IPS-20b (cell line): ENCODE data around the gene CROCC2.

Source experiments
- H3K27ac ChIP-seq: one replicate; pipeline ENCODE4 v1.5.1; 2013; ENCODE audit warnings: low read length
- H3K27me3 ChIP-seq: 2 replicates; pipeline ENCODE4 v1.6.1; 2013; ENCODE audit warnings: mild to moderate bottlenecking, low read length, inconsistent platforms; ENCODE audit not compliant: insufficient read depth
- H3K36me3 ChIP-seq: 2 replicates; pipeline ENCODE4 v1.6.1; 2013; ENCODE audit warnings: low read depth, mild to moderate bottlenecking, inconsistent platforms, low read length, moderate library complexity; ENCODE audit not compliant: insufficient read depth
- H3K4me1 ChIP-seq: 2 replicates; pipeline ENCODE4 v1.6.1; 2013; ENCODE audit warnings: mild to moderate bottlenecking, control low read depth, inconsistent platforms, low read length, moderate library complexity; ENCODE audit not compliant: insufficient read depth
- H3K4me3 ChIP-seq: 2 replicates; pipeline ENCODE4 v1.5.1; 2013; ENCODE audit warnings: mild to moderate bottlenecking, low read length, inconsistent platforms
- H3K9ac ChIP-seq: 2 replicates; pipeline ENCODE4 v1.6.1; 2013; ENCODE audit warnings: low read depth, mild to moderate bottlenecking, inconsistent platforms, low read length, moderate library complexity
- H3K9me3 ChIP-seq: 2 replicates; pipeline ENCODE4 v1.6.1; 2013; ENCODE audit warnings: mild to moderate bottlenecking, low read depth, low read length, inconsistent platforms; ENCODE audit not compliant: insufficient read depth

CROCC2 gene

GRCh38 chr2:240983361-240983995 is 77.3 kb downstream of the CROCC2 start:
- H3K4me1 ChIP-seq, result no peaks in the 10 kb centered on the region
- H3K27me3 ChIP-seq, result peaks cover 27% of the 10 kb centered on the region
- no peak overlapping the region for H3K9ac ChIP-seq
- H3K9me3 ChIP-seq, result no peaks in the 10 kb centered on the region
- H3K4me3 ChIP-seq, result peak overlapping the region; percentile 49; the same call in 1 of the 2 replicates
- H3K36me3 ChIP-seq, result no peaks in the 10 kb centered on the region
- no peak overlapping the region for H3K27ac ChIP-seq

GRCh38 chr2:240983996-240984498 is 77.9 kb downstream of the CROCC2 start:
- H3K9ac ChIP-seq, result no peak overlapping the region
- no peaks in the 10 kb centered on the region for H3K36me3 ChIP-seq
- peaks cover 27% of the 10 kb centered on the region for H3K27me3 ChIP-seq
- H3K4me1 ChIP-seq, result no peaks in the 10 kb centered on the region
- no peaks in the 10 kb centered on the region for H3K9me3 ChIP-seq
- no peak overlapping the region for H3K4me3 ChIP-seq
- no peak overlapping the region for H3K27ac ChIP-seq

GRCh38 chr2:240985881-240986786 is 80.0 kb downstream of the CROCC2 start:
- H3K4me1 ChIP-seq, result no peaks in the 10 kb centered on the region
- H3K36me3 ChIP-seq, result no peaks in the 10 kb centered on the region
- no peak overlapping the region for H3K9ac ChIP-seq
- peaks cover 27% of the 10 kb centered on the region for H3K27me3 ChIP-seq
- H3K27ac ChIP-seq, result no peak overlapping the region
- no peaks in the 10 kb centered on the region for H3K9me3 ChIP-seq
- no peak overlapping the region for H3K4me3 ChIP-seq

GRCh38 chr2:240986787-240987411 is 80.8 kb downstream of the CROCC2 start:
- Histone ChIP-seq H3K36me3 (no peaks in the 10 kb centered on the region), H3K9ac (no peak overlapping the region), H3K27ac (no peak overlapping the region), H3K27me3 (peaks cover 23% of the 10 kb centered on the region), H3K9me3 (no peaks in the 10 kb centered on the region), H3K4me1 (no peaks in the 10 kb centered on the region), H3K4me3 (no peak overlapping the region)

- no peak overlapping the region for H3K9ac ChIP-seq
- no peaks in the 10 kb centered on the region for H3K9me3 ChIP-seq
- H3K27ac ChIP-seq, result no peak overlapping the region
- no peaks in the 10 kb centered on the region for H3K36me3 ChIP-seq
- peaks cover 16% of the 10 kb centered on the region for H3K27me3 ChIP-seq
- no peaks in the 10 kb centered on the region for H3K4me1 ChIP-seq
- H3K4me3 ChIP-seq, result no peak overlapping the region
Measured at GRCh38 chr2:240987588-240987987, 81.5 kb downstream of the CROCC2 start.

GRCh38 chr2:240988146-240988545 is 82.0 kb downstream of the CROCC2 start:
- Histone ChIP-seq H3K27me3 (peaks cover 10% of the 10 kb centered on the region), H3K9me3 (no peaks in the 10 kb centered on the region), H3K4me3 (no peak overlapping the region), H3K9ac (no peak overlapping the region; the same call in 1 of the 2 replicates), H3K27ac (no peak overlapping the region), H3K4me1 (no peaks in the 10 kb centered on the region), H3K36me3 (no peaks in the 10 kb centered on the region)

GRCh38 chr2:240988571-240989271 is 82.6 kb downstream of the CROCC2 start:
- Histone ChIP-seq H3K27ac (no peak overlapping the region), H3K9ac (no peak overlapping the region)

GRCh38 chr2:240989451-240990265 is 83.5 kb downstream of the CROCC2 start:
- H3K27me3 ChIP-seq, result no peaks in the 10 kb centered on the region
- H3K9me3 ChIP-seq, result no peaks in the 10 kb centered on the region
- H3K4me3 ChIP-seq, result no peak overlapping the region
- H3K36me3 ChIP-seq, result no peaks in the 10 kb centered on the region
- H3K4me1 ChIP-seq, result no peaks in the 10 kb centered on the region
- no peak overlapping the region for H3K9ac ChIP-seq
- no peak overlapping the region for H3K27ac ChIP-seq

More at GRCh38 chr2:240988571-240989271, 82.6 kb downstream of the CROCC2 start:
- Histone ChIP-seq H3K4me3 (no peak overlapping the region), H3K9me3 (no peaks in the 10 kb centered on the region), H3K4me1 (no peaks in the 10 kb centered on the region), H3K27me3 (peaks cover 6% of the 10 kb centered on the region; the same call in 1 of the 2 replicates), H3K36me3 (no peaks in the 10 kb centered on the region)

GRCh38 chr2:240990266-240990529 is 84.1 kb downstream of the CROCC2 start:
- no peak overlapping the region for H3K9ac ChIP-seq
- H3K36me3 ChIP-seq, result no peaks in the 10 kb centered on the region
- H3K27me3 ChIP-seq, result no peaks in the 10 kb centered on the region
- no peaks in the 10 kb centered on the region for H3K4me1 ChIP-seq
- H3K9me3 ChIP-seq, result no peaks in the 10 kb centered on the region
- H3K4me3 ChIP-seq, result no peak overlapping the region
- H3K27ac ChIP-seq, result no peak overlapping the region

GRCh38 chr2:240990726-240991377 is 84.7 kb downstream of the CROCC2 start:
- no peaks in the 10 kb centered on the region for H3K9me3 ChIP-seq
- no peak overlapping the region for H3K27ac ChIP-seq
- H3K4me1 ChIP-seq, result no peaks in the 10 kb centered on the region

More at GRCh38 chr2:240990726-240991377, 84.7 kb downstream of the CROCC2 start:
- Histone ChIP-seq H3K27me3 (no peaks in the 10 kb centered on the region), H3K4me3 (no peak overlapping the region), H3K36me3 (no peaks in the 10 kb centered on the region), H3K9ac (no peak overlapping the region)
